Ishikawa (cell line): ENCODE results near the gene SCYGR7.

Experiments used
- CEBPB ChIP-seq: IDR thresholded peaks from 2 replicates; pipeline ENCODE4 v1.6.1; 2012
- CREB1 ChIP-seq: IDR thresholded peaks from 2 replicates; pipeline ENCODE4 v1.6.1; 2012; ENCODE audit warnings: low read depth
- EGR1 ChIP-seq: IDR thresholded peaks from 2 replicates; pipeline ENCODE4 v1.6.1; 2012
- EP300 ChIP-seq: IDR thresholded peaks from 2 replicates; pipeline ENCODE4 v1.6.1; 2012; ENCODE audit warnings: borderline replicate concordance
- FOXM1 ChIP-seq: IDR thresholded peaks from 2 replicates; pipeline ENCODE4 v1.6.1; 2012; ENCODE audit warnings: low read depth, borderline replicate concordance
- MAX ChIP-seq: IDR thresholded peaks from 2 replicates; pipeline ENCODE4 v1.6.1; 2012
- NFIC ChIP-seq: IDR thresholded peaks from 2 replicates; pipeline ENCODE4 v1.6.1; 2012
- RAD21 ChIP-seq: IDR thresholded peaks from 2 replicates; pipeline ENCODE4 v1.6.1; 2012; ENCODE audit warnings: low read depth
- REST ChIP-seq: IDR thresholded peaks from 2 replicates; pipeline ENCODE4 v1.6.1; 2012; ENCODE audit warnings: low read depth, mild to moderate bottlenecking
- TAF1 ChIP-seq: IDR thresholded peaks from 2 replicates; pipeline ENCODE4 v1.6.1; 2012; ENCODE audit warnings: low read depth, mild to moderate bottlenecking
- TCF12 ChIP-seq: IDR thresholded peaks from 2 replicates; pipeline ENCODE4 v1.6.1; 2012; ENCODE audit warnings: low read depth
- TEAD4 ChIP-seq: IDR thresholded peaks from 2 replicates; pipeline ENCODE4 v1.6.1; 2012
- USF1 ChIP-seq: IDR thresholded peaks from 2 replicates; pipeline ENCODE4 v1.6.1; 2012
- YY1 ChIP-seq: IDR thresholded peaks from 2 replicates; pipeline ENCODE4 v1.6.1; 2012; ENCODE audit warnings: low read depth
- ZBTB7A ChIP-seq: IDR thresholded peaks from 2 replicates; pipeline ENCODE4 v1.6.1; 2012; ENCODE audit warnings: low read depth

Gene SCYGR7

GRCh38 chr2:227759411-227760118, 31.4 kb downstream of the SCYGR7 start:
- TF ChIP-seq USF1: no peak
- TF ChIP-seq ZBTB7A: no peak
- no peak for TF ChIP-seq EGR1
- no peak for TF ChIP-seq CREB1
- no peak for TF ChIP-seq YY1
- no peak for TF ChIP-seq REST

GRCh38 chr2:227761740-227762476, 33.8 kb downstream of the SCYGR7 start:
- TF ChIP-seq TEAD4 (no peak), FOXM1 (no peak), YY1 (no peak), USF1 (no peak), MAX (no peak), EP300 (no peak), REST (no peak), EGR1 (no peak), TCF12 (no peak), CEBPB (no peak), NFIC (no peak), RAD21 (no peak), TAF1 (no peak), ZBTB7A (no peak), CREB1 (no peak)

- TF ChIP-seq EP300 (no peak), FOXM1 (no peak), TAF1 (no peak), NFIC (no peak), USF1 (no peak), ZBTB7A (no peak), RAD21 (no peak), EGR1 (no peak), YY1 (no peak), CREB1 (no peak), TCF12 (no peak), CEBPB (no peak), TEAD4 (no peak), MAX (no peak), REST (no peak)
Observed at GRCh38 chr2:227765788-227766372, 37.7 kb downstream of the SCYGR7 start.
